Measurements from ENCODE around the gene TTC21A. TPM values are rescaled to one million over a fixed set of nuclear protein-coding genes. Genes with fewer than 3 reads are reported as not detected.

Gene TTC21A
- 3.2 and 6.8 TPM in 2 replicates for total RNA-seq

GRCh38 chr3:39107388-39108199, at the start of gene TTC21A, which contains the start of gene GORASP1:
TTC21A (plus strand) TSS chr3:39107680; CDS start chr3:39107838, 158 bp downstream.
GORASP1 (minus strand) TSS chr3:39107627; CDS start chr3:39107541, 86 bp downstream.

Other genes starting within 250 kb of the TTC21A start
- under 0.01 TPM in 1 of 2 replicates, not detected in the other for gene SCN11A, start 55.7 kb upstream of the TTC21A start, total RNA-seq
- 33.6 and 46.4 TPM in 2 replicates for gene WDR48, start 55.7 kb upstream of the TTC21A start, total RNA-seq
- 45.6 and 52.8 TPM in 2 replicates for gene GORASP1, start 53 bp upstream of the TTC21A start, total RNA-seq
- 6.5 and 11.5 TPM in 2 replicates for gene CSRNP1, start 45.9 kb downstream of the TTC21A start, total RNA-seq
- gene XIRP1, start 84.9 kb downstream of the TTC21A start, total RNA-seq = 0.07 TPM in 2 replicates
- gene CX3CR1, start 172.4 kb downstream of the TTC21A start, total RNA-seq = under 0.01 TPM in 1 of 2 replicates, not detected in the other
- not detected in 2 replicates for gene CCR8, start 222.0 kb downstream of the TTC21A start, total RNA-seq

Measured in smooth muscle cell of the pulmonary artery (primary cell).